Measurements from ENCODE around the gene SLC10A4. TPM values are rescaled to one million over a fixed set of nuclear protein-coding genes. Genes with fewer than 3 reads are reported as not detected.

SLC10A4 gene
- total RNA-seq, 4 donors from 2014 or later = 0.26 to 0.34 TPM; not detected in 2

DNA sequence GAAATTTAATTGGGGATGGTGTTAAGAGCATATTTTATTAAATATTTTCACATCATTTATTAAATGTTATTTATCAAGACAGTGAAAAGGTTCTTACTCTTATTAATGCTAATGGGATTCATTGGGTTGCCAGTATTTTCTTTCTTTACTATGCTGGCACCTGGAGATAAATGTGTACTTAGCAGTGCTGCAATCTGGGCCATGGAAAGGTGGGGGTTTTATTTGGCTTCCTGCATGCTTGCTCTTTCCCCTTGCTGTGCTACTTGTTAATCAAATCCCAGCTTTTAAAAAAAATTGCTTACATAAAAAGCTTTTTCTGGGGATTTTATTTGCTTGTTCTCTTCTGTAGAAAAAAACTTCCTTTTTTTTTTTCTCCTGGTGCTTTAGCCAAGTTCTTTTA is 55.2 kb downstream of the SLC10A4 start:
- Histone ChIP-seq H3K4me3 (no peak overlapping the region), H3K27me3 (no peaks in the 10 kb centered on the region), H3K27ac (no peak overlapping the region), H3K36me3 (peaks cover 69% of the 10 kb centered on the region), H3K4me1 (no peaks in the 10 kb centered on the region), H3K9me3 (no peaks in the 10 kb centered on the region)
- no peak for TF ChIP-seq POLR2AphosphoS5 (IDR thresholded peaks at IDR 0.05)
- no peak for TF ChIP-seq EP300 (IDR thresholded peaks at IDR 0.05)
- no peak for TF ChIP-seq POLR2A (IDR thresholded peaks at IDR 0.05)
- TF ChIP-seq, protein P1, sequence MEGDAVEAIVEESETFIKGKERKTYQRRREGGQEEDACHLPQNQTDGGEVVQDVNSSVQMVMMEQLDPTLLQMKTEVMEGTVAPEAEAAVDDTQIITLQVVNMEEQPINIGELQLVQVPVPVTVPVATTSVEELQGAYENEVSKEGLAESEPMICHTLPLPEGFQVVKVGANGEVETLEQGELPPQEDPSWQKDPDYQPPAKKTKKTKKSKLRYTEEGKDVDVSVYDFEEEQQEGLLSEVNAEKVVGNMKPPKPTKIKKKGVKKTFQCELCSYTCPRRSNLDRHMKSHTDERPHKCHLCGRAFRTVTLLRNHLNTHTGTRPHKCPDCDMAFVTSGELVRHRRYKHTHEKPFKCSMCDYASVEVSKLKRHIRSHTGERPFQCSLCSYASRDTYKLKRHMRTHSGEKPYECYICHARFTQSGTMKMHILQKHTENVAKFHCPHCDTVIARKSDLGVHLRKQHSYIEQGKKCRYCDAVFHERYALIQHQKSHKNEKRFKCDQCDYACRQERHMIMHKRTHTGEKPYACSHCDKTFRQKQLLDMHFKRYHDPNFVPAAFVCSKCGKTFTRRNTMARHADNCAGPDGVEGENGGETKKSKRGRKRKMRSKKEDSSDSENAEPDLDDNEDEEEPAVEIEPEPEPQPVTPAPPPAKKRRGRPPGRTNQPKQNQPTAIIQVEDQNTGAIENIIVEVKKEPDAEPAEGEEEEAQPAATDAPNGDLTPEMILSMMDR (IDR thresholded peaks at IDR 0.05) = no peak
- no peak for DNase-seq (ENCODE audit: low spot score in 2 of 2)

Other genes with a start within 250 kb of the SLC10A4 start
- gene TEC, start 213.5 kb upstream of the SLC10A4 start, total RNA-seq = 10 to 100 TPM in 1 of 4 donors, 1 to 10 TPM in 3; 4.1 to 18.8 (median 7.2) TPM
- gene SLAIN2, start 141.8 kb upstream of the SLC10A4 start, total RNA-seq = 100 to 1,000 TPM in 3 of 4 donors, 10 to 100 TPM in 1; 84.7 to 167 (median 147) TPM
- not detected for gene ZAR1, start 6.9 kb downstream of the SLC10A4 start, total RNA-seq